GM23338 (cell line): ENCODE results near the gene PARD6A.

Experiments used
- CTCF ChIP-seq, 2 experiments: fragments of 200-600 bp in 1 of 2; sonication (generic) in 1 of 2; conservative IDR thresholded peaks; 2 replicates each; pipeline versions ENCODE4 v1.5.1 to v1.6.1; 2016 to 2017; ENCODE audit warnings: antibody characterized with exemption in 2 of 2, low read depth in 2 of 2, mild to moderate bottlenecking in 2 of 2, moderate library complexity in 1 of 2
- EZH2 ChIP-seq: fragments of 200-600 bp; sonication (generic); IDR thresholded peaks from one replicate; pipeline ENCODE4 v1.8.0; 2017; ENCODE audit warnings: antibody characterized with exemption, mild to moderate bottlenecking, low read depth; ENCODE audit not compliant: unreplicated experiment
- POLR2AphosphoS5 ChIP-seq: IDR thresholded peaks from 2 replicates; pipeline ENCODE4 v1.6.1; 2016; ENCODE audit warnings: antibody characterized with exemption, low read depth
- ZNF114 ChIP-seq: fragments of 250-450 bp; sonication (Bioruptor Pico); IDR thresholded peaks from 2 replicates; pipeline ENCODE4 v1.5.0; 2020; ENCODE audit warnings: mild to moderate bottlenecking, moderate library complexity

- TF ChIP-seq CTCF (conservative IDR thresholded peaks at IDR 0.05; ENCODE audit: low read depth in 2 of 2) (no peak), POLR2AphosphoS5 (no peak), EZH2 (no peak), ZNF114 (no peak)
Measured at GRCh38 chr16:67644038-67644437, 16.7 kb upstream of the PARD6A start.
